GM12801 (cell line): ENCODE data around the gene OPA3.

Source experiments
- CTCF ChIP-seq: IDR thresholded peaks from one replicate; pipeline ENCODE4 v1.5.1; 2011; ENCODE audit warnings: control low read depth; ENCODE audit not compliant: insufficient read length; ENCODE audit errors: extremely low read depth

The OPA3 gene

GRCh38 chr19:45592366-45592765 is 7.8 kb upstream of the OPA3 start:
- TF ChIP-seq CTCF: no peak

GRCh38 chr19:45591638-45592005 is 7.0 kb upstream of the OPA3 start:
- TF ChIP-seq CTCF: no peak

GRCh38 chr19:45591004-45591637 is 6.5 kb upstream of the OPA3 start:
- TF ChIP-seq CTCF: no peak

- no peak for TF ChIP-seq CTCF
Measured at GRCh38 chr19:45590300-45591003, 5.8 kb upstream of the OPA3 start.

GRCh38 chr19:45589768-45590167 is 5.2 kb upstream of the OPA3 start:
- no peak for TF ChIP-seq CTCF

- no peak for TF ChIP-seq CTCF
Measured at GRCh38 chr19:45587873-45588272, 3.3 kb upstream of the OPA3 start.

- TF ChIP-seq CTCF: no peak
Measured at GRCh38 chr19:45585158-45585577, 566 bp upstream of the OPA3 start.
